AG08395 (cell line): ENCODE measurements around the gene ZBED2.
"Not testable (repeated sequence)": the region's sequence is repeated elsewhere in the genome, so short reads cannot be mapped to it uniquely, and the experiment has no call there.

Experiments used
- DNase-seq: peaks from one replicate; pipeline ENCODE4 v3.0.0; 2012; ENCODE audit warnings: mixed read lengths, low spot score

The ZBED2 gene

GRCh38 chr3:111571907-111572460 is 23.2 kb downstream of the ZBED2 start:
- DNase-seq, result no peak

- no peak for DNase-seq
Measured at GRCh38 chr3:111571282-111571681, 23.9 kb downstream of the ZBED2 start.

GRCh38 chr3:111570404-111571030 is 24.6 kb downstream of the ZBED2 start:
- DNase-seq, result no peak

- no peak for DNase-seq
Measured at GRCh38 chr3:111568911-111569310, 26.2 kb downstream of the ZBED2 start.

- no peak for DNase-seq
Measured at GRCh38 chr3:111568355-111568754, 26.8 kb downstream of the ZBED2 start.

GRCh38 chr3:111566844-111567243 is 28.3 kb downstream of the ZBED2 start:
- DNase-seq, result no peak

GRCh38 chr3:111561902-111562301 is 33.2 kb downstream of the ZBED2 start:
- not testable (repeated sequence) for DNase-seq

- DNase-seq, result no peak
Measured at GRCh38 chr3:111548756-111549155, 46.4 kb downstream of the ZBED2 start.

GRCh38 chr3:111548092-111548491 is 47.1 kb downstream of the ZBED2 start:
- DNase-seq, result no peak

GRCh38 chr3:111547631-111548030 is 47.5 kb downstream of the ZBED2 start:
- DNase-seq, result no peak

- no peak for DNase-seq
Measured at GRCh38 chr3:111545349-111545748, 49.8 kb downstream of the ZBED2 start.
